ENCODE results near the gene TULP4.
"Not testable (repeated sequence)": the region's sequence is repeated elsewhere in the genome, so short reads cannot be mapped to it uniquely, and the experiment has no call there.

The TULP4 gene

GRCh38 chr6:158295976-158296853 lies 16.1 kb upstream of the TULP4 start:
- DNase-seq = not testable (repeated sequence)

GRCh38 chr6:158296854-158297324 lies 15.4 kb upstream of the TULP4 start:
- DNase-seq = not testable (repeated sequence)

DNA sequence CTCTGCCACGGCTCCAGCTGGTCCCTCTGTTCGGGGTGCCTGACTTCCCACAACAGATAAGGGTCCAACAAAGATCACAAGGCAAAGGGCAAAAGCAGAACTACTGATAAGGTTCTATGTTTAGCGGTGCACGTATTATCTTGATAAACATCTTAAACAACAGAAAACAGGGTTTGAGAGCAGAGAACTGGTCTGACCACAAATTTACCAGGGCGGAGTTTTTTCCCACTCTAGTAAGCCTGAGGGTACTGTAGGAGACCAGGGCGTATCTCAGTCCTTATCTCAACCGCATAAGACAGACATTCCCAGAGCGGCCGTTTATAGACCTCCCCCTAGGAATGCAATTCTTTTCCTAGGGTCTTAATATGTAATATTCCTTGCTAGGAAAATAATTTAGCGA lies 14.6 kb upstream of the TULP4 start:
- not testable (repeated sequence) for DNase-seq

DNA sequence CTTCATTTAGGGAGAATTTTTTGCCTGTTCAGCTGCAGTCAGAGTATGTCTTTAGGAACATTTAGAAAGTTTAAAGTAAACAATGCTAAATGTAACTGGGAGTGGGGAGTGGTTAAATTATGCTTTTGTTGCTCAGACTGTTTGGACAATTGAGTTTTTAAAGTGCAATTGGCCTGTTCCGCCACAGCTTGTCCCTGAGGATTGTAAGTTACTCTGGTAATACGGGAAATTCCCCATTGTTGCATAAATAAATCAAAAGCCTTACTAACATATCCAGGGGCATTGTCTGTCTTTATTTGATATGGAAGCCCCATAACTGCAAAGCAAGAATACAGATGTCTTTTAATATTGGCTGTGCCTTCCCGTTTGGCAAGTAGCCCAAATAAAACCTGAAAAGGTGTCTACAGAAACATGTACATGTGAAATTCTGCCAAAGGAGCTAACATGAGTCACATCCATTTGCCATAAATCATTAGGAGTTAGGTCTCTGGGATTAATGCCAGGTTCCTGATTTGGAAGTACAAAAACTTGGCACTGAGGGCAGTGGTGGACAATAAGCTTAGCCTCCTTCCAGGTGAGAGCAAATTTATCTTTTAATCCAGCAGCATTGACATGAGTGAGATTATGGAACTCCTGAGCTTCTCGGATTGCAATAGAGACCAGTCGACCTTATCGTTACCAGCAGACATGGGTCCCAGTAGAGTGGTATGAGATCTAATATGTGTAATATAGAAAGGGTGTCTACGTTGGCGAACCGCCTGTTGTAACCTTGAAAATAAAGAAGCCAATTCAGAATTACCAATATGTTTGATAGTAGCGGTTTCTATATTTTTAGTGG lies 11.7 kb upstream of the TULP4 start:
- not testable (repeated sequence) for DNase-seq

GRCh38 chr6:158301561-158301960 lies 10.7 kb upstream of the TULP4 start:
- DNase-seq = not testable (repeated sequence)

DNA sequence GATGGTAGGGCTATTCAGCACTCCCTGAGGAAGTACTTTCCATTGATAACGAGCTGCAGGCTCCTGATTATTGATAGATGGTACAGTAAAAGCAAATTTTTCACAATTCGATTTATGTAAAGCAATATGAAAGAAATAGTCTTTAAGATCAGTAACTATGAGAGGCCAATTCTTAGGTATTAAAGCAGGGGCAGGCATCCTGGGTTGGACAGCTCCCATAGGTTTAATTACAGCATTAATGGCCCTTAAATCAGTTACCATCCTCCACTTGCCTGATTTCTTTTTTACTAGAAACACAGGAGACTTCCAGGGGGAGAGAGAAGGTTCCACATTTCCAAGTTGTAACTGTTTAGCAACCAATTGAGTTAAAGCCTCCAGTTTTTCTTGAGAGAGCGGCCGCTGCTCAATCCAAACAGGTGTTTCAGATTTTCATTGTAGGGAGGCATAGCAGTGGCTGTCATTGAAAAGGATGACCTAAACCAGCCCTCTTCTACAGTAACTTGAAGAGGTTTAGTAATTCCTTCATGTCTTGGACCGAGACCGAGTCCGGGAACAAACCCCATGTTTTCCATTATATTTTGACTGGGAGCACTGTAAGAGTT lies 10.0 kb upstream of the TULP4 start:
- not testable (repeated sequence) for DNase-seq

DNA sequence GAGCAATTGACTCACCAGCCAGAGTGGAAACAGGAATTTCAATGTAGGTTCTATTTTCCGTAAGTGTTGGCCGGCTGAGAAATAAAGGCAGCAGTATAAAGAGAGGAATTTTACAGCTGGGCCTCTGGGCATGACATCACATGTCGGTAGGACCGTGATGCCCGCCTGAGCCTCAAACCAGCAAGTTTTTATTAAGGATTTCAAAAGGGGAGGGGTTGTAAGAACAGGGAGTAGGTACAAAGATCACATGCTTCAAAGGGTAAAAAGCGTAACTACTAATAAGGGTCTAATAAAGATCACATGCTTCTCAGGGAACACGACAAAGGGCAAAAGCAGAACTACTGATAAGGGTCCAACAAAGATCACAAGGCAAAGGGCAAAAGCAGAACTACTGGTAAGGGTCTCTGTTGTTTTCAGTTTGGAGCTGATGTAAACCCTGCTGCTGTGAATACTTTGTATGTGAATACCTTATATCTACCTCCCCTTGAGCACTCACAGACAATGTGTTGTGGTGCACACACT lies 9.0 kb upstream of the TULP4 start:
- DNase-seq = no peak

DNA sequence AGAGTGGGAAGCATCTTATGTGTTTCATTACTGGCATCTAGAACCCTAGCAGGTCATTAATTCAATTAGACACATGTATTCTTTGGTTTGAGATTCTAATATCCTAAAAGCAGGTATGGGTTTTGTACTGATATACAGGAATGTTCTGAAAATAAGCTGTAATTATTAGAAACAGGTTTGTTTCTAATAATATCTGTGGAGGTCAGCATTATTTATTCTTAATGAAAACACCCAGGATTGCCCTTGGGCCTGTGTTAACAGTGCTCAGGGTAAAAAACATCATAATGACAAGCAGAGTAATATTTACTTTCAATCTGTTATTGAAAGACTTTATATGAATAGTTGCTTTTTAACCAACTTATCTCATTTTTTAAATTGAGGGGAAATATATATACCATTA lies 8.0 kb upstream of the TULP4 start:
- no peak for DNase-seq

- DNase-seq = no peak
Observed at GRCh38 chr6:158309814-158310213, 2.5 kb upstream of the TULP4 start.

DNA sequence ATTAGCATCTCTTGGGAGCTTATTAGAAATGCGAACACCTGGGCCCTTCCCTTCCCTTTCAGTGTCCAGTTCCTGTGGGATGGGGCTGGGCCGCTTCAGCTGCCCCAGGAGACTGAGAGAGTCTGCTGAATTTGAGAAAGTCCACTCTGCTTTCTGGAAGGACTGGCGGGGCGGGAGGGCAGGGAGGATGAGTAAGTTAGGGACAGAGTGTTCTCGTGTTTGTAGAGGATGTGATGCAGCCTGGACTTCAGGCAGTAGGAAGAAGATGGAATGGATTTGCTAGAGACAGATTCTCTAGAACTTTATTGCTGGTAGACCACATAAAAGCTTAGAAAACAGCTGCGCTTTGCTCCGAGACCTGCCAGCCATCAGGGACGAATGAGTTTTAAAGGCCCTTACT lies 1.1 kb upstream of the TULP4 start:
- no peak for DNase-seq

DNA sequence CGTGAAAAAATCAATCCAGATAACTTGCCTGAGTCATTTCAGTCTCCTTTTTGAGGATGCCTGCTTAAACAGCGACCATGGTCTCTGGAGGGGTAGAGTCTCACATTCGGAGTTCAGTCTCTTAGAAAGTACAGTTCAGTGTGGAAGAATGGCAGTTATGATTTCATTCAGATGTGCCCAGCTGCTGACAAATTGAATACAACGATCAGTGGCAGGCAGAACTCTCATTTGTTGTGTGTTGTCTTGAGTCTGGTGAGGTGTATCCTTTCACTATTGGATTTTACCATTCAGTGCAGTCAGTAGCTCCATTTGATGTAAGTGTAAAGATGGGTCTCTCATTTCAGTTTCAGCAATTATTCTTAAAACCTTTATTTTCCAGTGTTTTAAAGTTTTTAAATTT lies 639 bp upstream of the TULP4 start:
- DNase-seq = no peak

DNA sequence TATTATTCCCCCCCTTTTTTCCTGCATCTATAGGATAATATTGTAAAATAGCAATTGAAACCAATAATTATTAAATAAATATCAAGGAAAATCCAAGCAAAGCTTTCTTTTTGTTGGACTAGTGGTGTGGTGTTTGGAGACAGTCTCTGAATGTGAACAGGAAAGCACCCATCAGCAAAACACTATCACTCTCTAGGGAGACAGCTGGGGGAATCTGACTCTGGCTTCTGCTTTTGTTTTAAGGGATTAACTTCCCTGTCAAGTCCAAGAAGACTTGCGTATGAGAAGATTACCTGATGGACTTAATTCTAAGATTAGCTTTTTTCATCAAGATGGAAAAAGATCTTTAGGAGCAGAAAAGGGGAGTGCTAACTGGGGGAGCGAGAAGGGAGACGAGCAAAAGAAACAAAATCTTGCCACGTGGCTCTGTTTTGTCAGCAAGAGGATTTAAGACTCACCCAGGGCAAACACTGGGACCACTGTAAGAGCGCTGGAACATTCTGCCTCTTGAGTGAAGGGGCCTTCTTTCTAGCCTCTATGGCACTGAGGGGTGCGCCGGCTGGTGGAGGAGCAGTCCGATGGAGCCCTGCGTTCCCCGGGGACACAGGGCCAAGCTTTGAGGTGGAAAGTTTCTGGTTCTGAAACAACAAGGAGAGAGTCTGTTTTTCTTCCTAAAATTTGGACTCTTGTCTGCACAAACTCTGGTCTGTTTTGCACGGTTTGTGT lies 570 bp downstream of the TULP4 start:
- DNase-seq = no peak

- no peak for DNase-seq
Observed at GRCh38 chr6:158313989-158314388, 1.7 kb downstream of the TULP4 start.

DNA sequence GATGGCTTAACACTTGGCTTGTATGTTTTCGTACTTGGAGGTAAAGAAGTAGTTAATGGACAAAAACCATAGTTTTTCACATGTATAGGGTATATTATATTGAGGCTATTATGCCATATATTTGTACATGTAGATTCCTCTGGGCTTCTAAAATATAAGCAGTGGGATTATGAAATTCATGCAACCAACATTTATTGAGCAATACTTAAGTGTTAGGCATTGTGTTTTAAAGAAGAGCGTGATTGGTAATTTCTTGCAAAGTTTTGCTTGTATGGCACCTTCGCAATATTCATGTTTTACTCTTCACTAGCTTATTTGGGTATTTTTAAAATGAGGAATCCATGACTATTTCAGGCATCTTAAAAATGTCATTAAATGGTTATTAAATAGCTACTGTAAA lies 2.5 kb downstream of the TULP4 start:
- no peak for DNase-seq

- no peak for DNase-seq
Observed at GRCh38 chr6:158316022-158316421, 3.8 kb downstream of the TULP4 start.

GRCh38 chr6:158321960-158322359 lies 9.7 kb downstream of the TULP4 start:
- no peak for DNase-seq

DNA sequence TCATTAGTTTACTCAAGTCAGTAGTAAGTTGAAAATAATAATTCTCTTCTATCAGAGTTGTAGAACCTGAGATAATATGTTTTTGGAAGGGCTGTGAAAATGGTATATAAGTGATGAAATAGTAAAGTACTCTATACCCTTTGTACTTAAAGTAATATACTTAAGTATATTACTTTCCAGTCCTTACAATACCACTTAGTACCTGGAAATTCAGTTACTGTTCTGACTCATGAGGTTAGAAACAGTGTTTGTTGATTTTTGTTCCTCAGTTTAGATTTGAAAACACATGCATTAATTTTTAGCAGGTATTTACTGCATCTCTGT lies 10.1 kb downstream of the TULP4 start:
- DNase-seq = no peak

DNA sequence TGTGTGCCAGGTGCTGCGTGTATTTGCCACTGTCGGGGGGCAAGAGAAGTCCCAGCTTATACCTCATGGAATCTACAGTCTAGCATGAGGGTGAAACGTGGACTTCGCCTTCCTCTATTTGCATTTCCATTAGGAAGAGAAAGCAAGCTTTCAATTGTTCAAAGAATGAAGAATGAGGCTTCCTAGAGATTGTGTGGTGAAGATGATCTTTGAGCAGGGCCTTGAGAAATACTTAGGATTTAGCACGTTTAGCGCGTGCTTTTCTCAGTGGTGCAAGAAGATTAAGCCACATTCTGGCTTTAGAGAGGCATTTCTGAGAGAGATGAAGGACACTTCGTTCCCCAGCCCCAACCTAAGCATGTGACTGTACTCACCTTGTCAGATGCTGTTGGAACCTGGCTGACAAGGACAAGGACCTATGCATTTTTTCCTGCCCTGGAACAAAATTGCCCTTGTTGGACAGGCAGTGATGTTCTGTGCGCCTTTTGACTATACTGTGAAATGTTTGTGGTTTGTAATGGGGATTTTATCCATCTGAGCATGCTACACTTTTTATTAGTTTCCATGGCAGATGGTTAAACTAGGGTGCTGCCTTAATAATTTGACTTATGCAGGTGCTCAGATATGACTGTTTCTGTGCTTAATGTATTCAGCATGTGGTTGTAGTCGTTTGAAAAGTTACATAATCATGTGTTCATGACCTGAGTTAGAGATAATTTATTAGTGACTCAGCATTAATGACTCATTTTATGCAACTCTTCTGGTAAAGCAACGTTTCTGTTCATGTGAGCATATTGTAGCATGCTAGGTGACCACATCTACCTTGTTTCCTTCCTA lies 10.7 kb downstream of the TULP4 start:
- DNase-seq = no peak

GRCh38 chr6:158323561-158323958 lies 11.3 kb downstream of the TULP4 start:
- no peak for DNase-seq

DNA sequence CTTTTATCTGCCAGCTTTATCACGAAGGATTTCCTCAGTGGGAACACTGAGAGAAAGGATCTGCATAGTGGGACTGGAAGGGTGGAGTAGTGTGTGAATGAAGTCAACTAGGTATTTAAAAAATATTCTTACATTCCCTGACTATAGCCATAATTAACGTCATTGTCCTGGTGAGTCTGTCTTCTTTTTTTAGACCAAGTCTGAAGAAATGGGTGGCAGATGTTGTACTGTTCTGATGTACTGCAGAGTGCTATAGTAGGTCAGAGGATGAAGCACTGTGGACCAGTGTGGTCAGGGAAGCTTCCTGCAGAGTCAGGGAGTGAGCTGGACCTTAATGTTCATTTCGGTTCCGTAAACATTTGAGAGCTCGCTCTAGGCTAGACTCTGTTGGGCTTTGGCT lies 11.9 kb downstream of the TULP4 start:
- no peak for DNase-seq

DNA sequence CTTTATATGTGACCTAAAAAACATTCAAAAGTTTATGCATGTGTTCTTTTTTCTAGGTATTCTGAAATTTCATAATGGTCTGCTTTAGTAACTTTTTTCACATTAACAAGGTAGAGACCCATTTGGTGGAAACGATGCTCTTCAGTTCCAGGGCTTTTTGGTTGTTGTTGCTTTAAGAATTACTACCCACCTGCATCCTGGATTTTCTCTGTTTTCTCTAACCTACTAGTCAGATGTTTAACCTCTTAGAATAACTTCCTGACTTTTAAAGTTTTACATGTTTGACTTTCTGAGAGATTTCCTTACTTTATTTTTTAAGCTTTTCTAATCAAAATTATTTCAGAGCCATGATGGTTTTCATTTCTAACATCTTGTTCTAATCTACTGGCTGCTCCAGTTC lies 14.9 kb downstream of the TULP4 start:
- DNase-seq = no peak

GRCh38 chr6:158328952-158329351 lies 16.7 kb downstream of the TULP4 start:
- no peak for DNase-seq

Data from activated CD8-positive, alpha-beta memory T cell treated with anti-CD3 and anti-CD28 coated beads, Interleukin-2, amount 50 U/mL, for 4 hours (primary cell).